HEK293 (cell line): ENCODE data around the gene CEP76.
A peak's percentile ranks its signal among the peaks of the same experiment; 100 is the strongest.

Experiments
- CTCF ChIA-PET: fragments of 350-600 bp; formaldehyde crosslinking; extraction: SDS; loops from one replicate; lab custom pipeline; 2021; ENCODE audit warnings: antibody characterized with exemption; lab: Yijun Ruan, JAX
- POLR2A ChIA-PET: fragments of 300-600 bp; formaldehyde crosslinking; extraction: SDS; loops from one replicate; lab custom pipeline; 2020; ENCODE audit warnings: antibody characterized with exemption, inconsistent platforms; lab: Yijun Ruan, JAX
- H3K27ac ChIP-seq: fragments of 200-500 bp; sonication (Bioruptor generic); 2 replicates; pipeline ENCODE4 v1.5.1; 2014; ENCODE audit warnings: low read depth, low read length, control low read depth, inconsistent platforms; ENCODE audit errors: extremely low read depth
- H3K36me3 ChIP-seq, 2 experiments: fragments of 200-500 bp in 1 of 2; sonication (Bioruptor generic) in 1 of 2; 1 replicate in 1 of 2; 2 replicates in 1 of 2; pipeline ENCODE4 v1.5.1; 2014 to 2017; ENCODE audit warnings: inconsistent platforms in 2 of 2, low read length in 2 of 2; ENCODE audit not compliant: control insufficient read depth in 2 of 2, insufficient read depth in 1 of 2
- H3K4me1 ChIP-seq: fragments of 200-500 bp; sonication (Bioruptor generic); 2 replicates; pipeline ENCODE4 v1.5.1; 2014; ENCODE audit warnings: mild to moderate bottlenecking, low read length, inconsistent platforms; ENCODE audit not compliant: control insufficient read depth, insufficient read depth
- H3K4me3 ChIP-seq: 2 replicates; pipeline ENCODE4 v1.5.1; 2011; ENCODE audit warnings: low read depth, mild to moderate bottlenecking, control low read depth, low read length, moderate library complexity
- H3K9me3 ChIP-seq: fragments of 200-500 bp; sonication (Bioruptor generic); 2 replicates; pipeline ENCODE4 v1.5.1; 2014; ENCODE audit warnings: low read depth, low read length, inconsistent platforms; ENCODE audit not compliant: control insufficient read depth, insufficient read depth
- BCL6B ChIP-seq: fragments of 450-650 bp; formaldehyde crosslinking; IDR thresholded peaks from 2 replicates; pipeline ENCODE4 v1.5.1; 2017; ENCODE audit warnings: missing biosample characterization, missing genetic modification characterization
- GLIS1 ChIP-seq: fragments of 450-650 bp; formaldehyde crosslinking; IDR thresholded peaks from 2 replicates; pipeline ENCODE4 v1.5.1; 2016; ENCODE audit warnings: missing biosample characterization, missing genetic modification characterization
- HOXD13 ChIP-seq: sonication (generic); formaldehyde crosslinking; IDR thresholded peaks from 2 replicates; pipeline ENCODE4 v1.8.0; 2022; ENCODE audit warnings: missing genetic modification reagents, borderline replicate concordance
- INSM2 ChIP-seq: fragments of 450-650 bp; formaldehyde crosslinking; IDR thresholded peaks from 2 replicates; pipeline ENCODE4 v1.5.1; 2016; ENCODE audit warnings: missing biosample characterization, missing genetic modification characterization
- KLF1 ChIP-seq: fragments of 450-650 bp; formaldehyde crosslinking; IDR thresholded peaks from 2 replicates; pipeline ENCODE4 v1.5.1; 2016; ENCODE audit warnings: missing biosample characterization, missing genetic modification characterization
- ZBTB20 ChIP-seq: fragments of 450-650 bp; formaldehyde crosslinking; IDR thresholded peaks from 2 replicates; pipeline ENCODE4 v1.5.1; 2016; ENCODE audit warnings: missing biosample characterization, missing genetic modification characterization
- ZBTB26 ChIP-seq: fragments of 450-650 bp; formaldehyde crosslinking; optimal IDR thresholded peaks from 2 replicates; pipeline ENCODE3; 2016; ENCODE audit warnings: missing biosample characterization, mild to moderate bottlenecking, missing genetic modification characterization
- ZBTB8A ChIP-seq: fragments of 450-650 bp; formaldehyde crosslinking; IDR thresholded peaks from 2 replicates; pipeline ENCODE4 v1.5.1; 2016; ENCODE audit warnings: missing biosample characterization, missing genetic modification characterization
- ZFHX2 ChIP-seq: fragments of 450-650 bp; formaldehyde crosslinking; conservative IDR thresholded peaks from 2 replicates; pipeline ENCODE4 v1.5.1; 2016; ENCODE audit warnings: missing biosample characterization, missing genetic modification characterization
- ZIC2 ChIP-seq: fragments of 450-650 bp; formaldehyde crosslinking; IDR thresholded peaks from 2 replicates; pipeline ENCODE4 v1.5.1; 2016; ENCODE audit warnings: missing biosample characterization, missing genetic modification characterization
- ZNF211 ChIP-seq: fragments of 450-650 bp; formaldehyde crosslinking; IDR thresholded peaks from 2 replicates; pipeline ENCODE4 v1.5.1; 2016; ENCODE audit warnings: low read depth, missing biosample characterization, missing genetic modification characterization
- ZNF221 ChIP-seq: fragments of 450-650 bp; formaldehyde crosslinking; IDR thresholded peaks from 2 replicates; pipeline ENCODE4 v1.5.1; 2017; ENCODE audit warnings: missing biosample characterization, missing genetic modification characterization, borderline replicate concordance
- ZNF223 ChIP-seq: fragments of 450-650 bp; formaldehyde crosslinking; IDR thresholded peaks from 2 replicates; pipeline ENCODE4 v1.5.1; 2016; ENCODE audit warnings: missing biosample characterization, missing genetic modification characterization
- ZNF302 ChIP-seq: fragments of 450-650 bp; formaldehyde crosslinking; IDR thresholded peaks from 2 replicates; pipeline ENCODE4 v1.5.1; 2016; ENCODE audit warnings: missing biosample characterization, missing genetic modification characterization, low read depth
- ZNF404 ChIP-seq: fragments of 450-650 bp; formaldehyde crosslinking; IDR thresholded peaks from 2 replicates; pipeline ENCODE4 v1.5.1; 2017; ENCODE audit warnings: missing biosample characterization, missing genetic modification characterization
- ZNF518A ChIP-seq: fragments of 450-650 bp; formaldehyde crosslinking; conservative IDR thresholded peaks from 2 replicates; pipeline ENCODE4 v1.5.1; 2016; ENCODE audit warnings: low read depth, missing biosample characterization, missing genetic modification characterization
- ZNF600 ChIP-seq: fragments of 450-650 bp; formaldehyde crosslinking; IDR thresholded peaks from 2 replicates; pipeline ENCODE4 v1.5.1; 2016; ENCODE audit warnings: missing biosample characterization, missing genetic modification characterization
- ZNF629 ChIP-seq: fragments of 450-650 bp; formaldehyde crosslinking; IDR thresholded peaks from 2 replicates; pipeline ENCODE4 v1.5.1; 2017; ENCODE audit warnings: missing biosample characterization, missing genetic modification characterization
- ZNF692 ChIP-seq: fragments of 450-650 bp; formaldehyde crosslinking; IDR thresholded peaks from 2 replicates; pipeline ENCODE4 v1.5.1; 2016; ENCODE audit warnings: missing biosample characterization, missing genetic modification characterization
- ZSCAN30 ChIP-seq: fragments of 450-650 bp; IDR thresholded peaks from 2 replicates; pipeline ENCODE4 v1.5.1; 2018; ENCODE audit warnings: missing biosample characterization, mild to moderate bottlenecking, missing genetic modification characterization, moderate library complexity
- TF ChIP-seq, protein P1 (sequence below): fragments of 450-650 bp; formaldehyde crosslinking; IDR thresholded peaks from 2 replicates; pipeline ENCODE4 v1.5.1; 2017; ENCODE audit warnings: missing biosample characterization, missing genetic modification characterization

The CEP76 gene

DNA sequence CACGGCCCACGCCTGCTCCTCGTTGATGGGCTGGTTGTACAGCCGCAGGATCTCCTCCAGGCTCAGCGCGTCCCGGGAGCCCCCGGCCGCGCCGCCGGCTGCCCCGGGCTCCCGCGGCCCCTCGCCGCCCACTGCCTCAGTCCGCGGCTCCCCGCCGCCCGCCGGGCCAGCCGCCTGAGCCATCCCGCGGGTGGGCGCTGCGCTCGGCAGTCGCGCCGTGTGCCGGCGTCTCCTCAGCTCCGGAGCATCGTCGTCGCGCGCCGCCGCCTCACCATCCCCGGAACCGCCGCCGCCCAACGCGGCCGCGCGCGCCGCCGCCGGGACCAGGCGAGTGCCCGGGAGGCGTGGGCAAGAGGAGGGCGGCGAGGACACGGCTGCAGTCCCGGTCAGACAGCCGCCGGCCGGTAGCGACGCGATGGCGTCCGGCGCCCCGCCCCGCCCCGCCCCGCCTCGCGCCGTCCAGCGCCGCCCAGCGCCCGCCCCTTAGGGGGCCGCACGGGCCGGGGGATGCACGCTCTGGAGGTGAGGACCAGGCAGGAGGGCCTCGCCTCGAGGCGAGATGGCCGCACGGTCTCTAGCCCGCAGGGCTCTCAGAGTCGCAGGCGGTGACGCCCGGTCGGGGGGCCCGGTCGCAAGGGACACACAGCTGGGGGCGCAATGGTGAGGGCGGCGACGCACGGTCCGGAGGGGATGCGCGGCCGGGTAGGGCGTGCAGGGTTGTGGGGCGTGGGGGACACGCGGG is 44.7 kb downstream of the CEP76 start, which contains the start of gene SPIRE1 (continued):
- no peak for TF ChIP-seq ZNF518A (tag by site-specific recombination)
- no peak for TF ChIP-seq ZNF211 (tag by site-specific recombination)
- TF ChIP-seq ZNF223 (tag by site-specific recombination): peak; percentile 14; the same call in 1 of the 2 replicates
- TF ChIP-seq KLF1 (tag by site-specific recombination): peak; percentile 83
- no peak for TF ChIP-seq HOXD13 (CRISPR knock-in tag)
- no peak for TF ChIP-seq ZNF302 (tag by site-specific recombination)
- TF ChIP-seq, protein P1, sequence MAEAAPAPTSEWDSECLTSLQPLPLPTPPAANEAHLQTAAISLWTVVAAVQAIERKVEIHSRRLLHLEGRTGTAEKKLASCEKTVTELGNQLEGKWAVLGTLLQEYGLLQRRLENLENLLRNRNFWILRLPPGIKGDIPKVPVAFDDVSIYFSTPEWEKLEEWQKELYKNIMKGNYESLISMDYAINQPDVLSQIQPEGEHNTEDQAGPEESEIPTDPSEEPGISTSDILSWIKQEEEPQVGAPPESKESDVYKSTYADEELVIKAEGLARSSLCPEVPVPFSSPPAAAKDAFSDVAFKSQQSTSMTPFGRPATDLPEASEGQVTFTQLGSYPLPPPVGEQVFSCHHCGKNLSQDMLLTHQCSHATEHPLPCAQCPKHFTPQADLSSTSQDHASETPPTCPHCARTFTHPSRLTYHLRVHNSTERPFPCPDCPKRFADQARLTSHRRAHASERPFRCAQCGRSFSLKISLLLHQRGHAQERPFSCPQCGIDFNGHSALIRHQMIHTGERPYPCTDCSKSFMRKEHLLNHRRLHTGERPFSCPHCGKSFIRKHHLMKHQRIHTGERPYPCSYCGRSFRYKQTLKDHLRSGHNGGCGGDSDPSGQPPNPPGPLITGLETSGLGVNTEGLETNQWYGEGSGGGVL (tag by site-specific recombination): peak; percentile 54; the same call in 1 of the 2 replicates
- TF ChIP-seq INSM2 (tag by site-specific recombination): no peak

DNA sequence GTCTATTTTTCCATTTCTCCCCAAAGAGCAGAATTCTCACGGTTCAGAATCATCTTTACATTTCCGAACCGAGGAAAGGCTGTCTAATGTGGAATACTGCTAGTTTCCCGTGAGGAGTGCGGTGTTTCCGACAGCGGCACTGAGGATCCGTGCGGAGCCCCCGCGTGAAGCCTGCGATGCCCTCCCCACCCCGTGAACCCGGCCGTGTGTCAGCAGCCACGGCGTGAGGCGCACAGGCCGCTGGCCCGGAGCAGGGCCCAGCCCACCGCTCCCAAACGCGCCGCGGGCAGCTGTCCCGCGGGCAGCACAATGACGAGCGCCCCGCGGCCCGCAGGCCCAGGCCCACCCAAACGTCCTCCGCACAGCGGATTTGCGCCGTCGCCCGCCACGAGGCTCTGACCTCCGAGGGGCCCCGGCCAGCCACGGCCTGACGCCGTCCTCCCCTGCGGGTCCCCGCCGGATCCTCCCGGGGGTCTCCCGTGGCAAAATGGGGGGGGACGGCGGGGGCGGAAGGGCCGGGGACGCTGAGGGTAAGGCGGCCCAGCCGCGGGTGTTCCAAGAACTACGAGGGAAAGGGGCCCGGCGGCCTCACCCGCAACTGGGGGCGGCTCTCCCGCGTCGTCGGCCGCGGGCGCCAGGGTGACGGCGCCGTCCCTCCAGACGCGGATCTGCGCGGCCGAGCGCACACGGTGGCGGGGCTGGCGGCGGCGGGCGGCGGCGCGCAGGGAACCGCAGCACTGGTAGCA is 45.4 kb downstream of the CEP76 start:
- Histone ChIP-seq H3K4me1 (peaks cover 7% of the 10 kb centered on the region), H3K9me3 (no peaks in the 10 kb centered on the region), H3K4me3 (peak overlapping the region; percentile 76), H3K36me3 (peaks cover 0 to 7% of the 10 kb centered on the region in 2 experiments), H3K27ac (peak overlapping the region; percentile 91)
- ChIA-PET POLR2A (no interaction called here), CTCF (interaction anchor here (0.6 to 6.9 kb wide), 2 partner anchors 264 to 1820 kb away, joined by 3 to 118 read pairs; no protein-coding TSS in a partner anchor)
- peak; percentile 67; the same call in 1 of the 2 replicates for TF ChIP-seq ZSCAN30
- peak; percentile 76 for TF ChIP-seq ZBTB26
- TF ChIP-seq ZNF600 (tag by site-specific recombination): 0 out of 2 replicates have a peak, but pooled peaks have one; percentile 38
- TF ChIP-seq ZNF692 (tag by site-specific recombination): peak; percentile 38; the same call in 1 of the 2 replicates
- 0 out of 2 replicates have a peak, but pooled peaks have one; percentile 29 for TF ChIP-seq GLIS1 (tag by site-specific recombination)
- TF ChIP-seq ZBTB8A (tag by site-specific recombination): peak; percentile 65
- TF ChIP-seq ZBTB20 (tag by site-specific recombination): peak; percentile 56
- 0 out of 2 replicates have a peak, but pooled peaks have one; percentile 35 for TF ChIP-seq ZFHX2 (tag by site-specific recombination)
- no peak for TF ChIP-seq ZNF221 (tag by site-specific recombination)
- peak; percentile 55 for TF ChIP-seq ZNF629 (tag by site-specific recombination)
- TF ChIP-seq BCL6B (tag by site-specific recombination): no peak
- no peak for TF ChIP-seq ZNF404 (tag by site-specific recombination)
- TF ChIP-seq ZIC2 (tag by site-specific recombination): peak; percentile 47; the same call in 1 of the 2 replicates
